ENCODE results near the gene FLNA.
"Not testable (repeated sequence)": the region's sequence is repeated elsewhere in the genome, so short reads cannot be mapped to it uniquely, and the experiment has no call there.

FLNA gene

GRCh38 chrX:154358829-154359228 is 15.6 kb downstream of the FLNA start:
- DNase-seq (ENCODE audit: low read depth in 2 of 2): no peak

- no peak for DNase-seq (ENCODE audit: low read depth in 2 of 2)
These were observed 16.4 kb downstream of the FLNA start for GRCh38 chrX:154358011-154358410.

GRCh38 chrX:154357205-154357604 is 17.2 kb downstream of the FLNA start:
- DNase-seq (ENCODE audit: low read depth in 2 of 2): no peak

GRCh38 chrX:154356596-154356995 is 17.8 kb downstream of the FLNA start:
- DNase-seq (ENCODE audit: low read depth in 2 of 2): no peak

GRCh38 chrX:154355776-154356140 is 18.7 kb downstream of the FLNA start:
- DNase-seq (ENCODE audit: low read depth in 2 of 2): no peak

GRCh38 chrX:154355094-154355775 is 19.2 kb downstream of the FLNA start:
- no peak for DNase-seq (ENCODE audit: low read depth in 2 of 2)

- no peak for DNase-seq (ENCODE audit: low read depth in 2 of 2)
These were observed 19.9 kb downstream of the FLNA start for GRCh38 chrX:154354516-154354915.

GRCh38 chrX:154354013-154354412 is 20.4 kb downstream of the FLNA start:
- no peak for DNase-seq (ENCODE audit: low read depth in 2 of 2)

- no peak for DNase-seq (ENCODE audit: low read depth in 2 of 2)
These were observed 21.1 kb downstream of the FLNA start for GRCh38 chrX:154353172-154353843.

- DNase-seq (ENCODE audit: low read depth in 2 of 2): no peak
These were observed 22.0 kb downstream of the FLNA start for GRCh38 chrX:154352466-154352865.

GRCh38 chrX:154352012-154352401 is 22.4 kb downstream of the FLNA start:
- no peak for DNase-seq (ENCODE audit: low read depth in 2 of 2)

- DNase-seq (ENCODE audit: low read depth in 2 of 2): no peak
These were observed 23.0 kb downstream of the FLNA start for GRCh38 chrX:154351183-154352011.

- DNase-seq (ENCODE audit: low read depth in 2 of 2): no peak
These were observed 23.8 kb downstream of the FLNA start for GRCh38 chrX:154350429-154351182.

GRCh38 chrX:154349979-154350378 is 24.5 kb downstream of the FLNA start:
- no peak for DNase-seq (ENCODE audit: low read depth in 2 of 2)

- DNase-seq (ENCODE audit: low read depth in 2 of 2): no peak
These were observed 25.0 kb downstream of the FLNA start for GRCh38 chrX:154349359-154349935.

- DNase-seq (ENCODE audit: low read depth in 2 of 2): no peak
These were observed 25.6 kb downstream of the FLNA start for GRCh38 chrX:154348646-154349358.

GRCh38 chrX:154348114-154348531 is 26.3 kb downstream of the FLNA start:
- DNase-seq (ENCODE audit: low read depth in 2 of 2): no peak

GRCh38 chrX:154343620-154344019 is 30.8 kb downstream of the FLNA start:
- DNase-seq (ENCODE audit: low read depth in 2 of 2): not testable (repeated sequence)

- not testable (repeated sequence) for DNase-seq (ENCODE audit: low read depth in 2 of 2)
These were observed 31.4 kb downstream of the FLNA start for GRCh38 chrX:154343063-154343462.

GRCh38 chrX:154341399-154342298 is 32.8 kb downstream of the FLNA start:
- not testable (repeated sequence) for DNase-seq (ENCODE audit: low read depth in 2 of 2)
